ENCODE data around the gene TNRC6C.

The TNRC6C gene

GRCh38 chr17:78128551-78129350, 170.2 kb downstream of the TNRC6C start, which contains the start of gene TMC6:
Gene TMC6 (minus strand): TSS chr17:78128755. CDS start chr17:78126832, 1,923 bp downstream.
- peak within 1 kb of the TSS; percentile 75 for H3K4me3 ChIP-seq (ENCODE audit: low read depth, low read length)
- TF ChIP-seq, protein P1, sequence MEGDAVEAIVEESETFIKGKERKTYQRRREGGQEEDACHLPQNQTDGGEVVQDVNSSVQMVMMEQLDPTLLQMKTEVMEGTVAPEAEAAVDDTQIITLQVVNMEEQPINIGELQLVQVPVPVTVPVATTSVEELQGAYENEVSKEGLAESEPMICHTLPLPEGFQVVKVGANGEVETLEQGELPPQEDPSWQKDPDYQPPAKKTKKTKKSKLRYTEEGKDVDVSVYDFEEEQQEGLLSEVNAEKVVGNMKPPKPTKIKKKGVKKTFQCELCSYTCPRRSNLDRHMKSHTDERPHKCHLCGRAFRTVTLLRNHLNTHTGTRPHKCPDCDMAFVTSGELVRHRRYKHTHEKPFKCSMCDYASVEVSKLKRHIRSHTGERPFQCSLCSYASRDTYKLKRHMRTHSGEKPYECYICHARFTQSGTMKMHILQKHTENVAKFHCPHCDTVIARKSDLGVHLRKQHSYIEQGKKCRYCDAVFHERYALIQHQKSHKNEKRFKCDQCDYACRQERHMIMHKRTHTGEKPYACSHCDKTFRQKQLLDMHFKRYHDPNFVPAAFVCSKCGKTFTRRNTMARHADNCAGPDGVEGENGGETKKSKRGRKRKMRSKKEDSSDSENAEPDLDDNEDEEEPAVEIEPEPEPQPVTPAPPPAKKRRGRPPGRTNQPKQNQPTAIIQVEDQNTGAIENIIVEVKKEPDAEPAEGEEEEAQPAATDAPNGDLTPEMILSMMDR (IDR thresholded peaks at IDR 0.05; ENCODE audit: borderline replicate concordance, insufficient read depth, low read depth, low read length), result no peak

DNA sequence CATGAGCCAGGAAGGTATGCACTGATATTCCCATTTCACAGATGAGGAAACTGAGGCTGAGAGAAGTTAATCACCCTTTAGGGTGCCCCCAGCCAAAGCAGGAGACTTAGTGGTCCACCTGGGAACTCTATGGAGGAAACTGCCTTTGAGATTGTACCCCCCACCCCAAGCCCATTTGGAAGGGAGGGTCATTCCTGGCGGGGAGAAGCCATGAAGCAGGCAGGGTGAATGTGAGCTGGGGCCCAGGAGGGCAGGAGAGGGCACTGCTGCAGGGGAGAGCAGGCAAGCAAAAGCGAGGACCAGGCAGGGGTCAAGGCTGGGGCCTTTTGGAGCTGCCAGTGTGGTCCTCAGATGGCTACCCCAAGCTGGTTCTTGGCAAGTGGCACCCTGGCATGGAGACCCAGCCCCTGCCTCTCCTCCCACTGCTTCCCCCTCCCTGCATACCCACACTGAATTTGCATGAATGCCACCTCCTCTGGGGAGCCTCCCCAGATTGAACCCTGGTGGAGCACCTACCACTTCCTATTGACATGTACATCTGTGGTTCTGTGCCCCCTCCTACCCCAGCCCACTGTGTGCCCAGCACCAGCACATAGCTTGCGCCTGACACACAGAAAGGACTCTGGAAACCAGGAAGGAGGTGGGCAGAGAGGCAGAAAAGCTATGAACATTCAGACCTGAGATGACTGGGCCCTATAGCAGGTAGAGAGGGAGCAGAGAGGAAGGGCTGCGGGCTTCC, 171.0 kb downstream of the TNRC6C start:
- peak overlapping the region; percentile 6 for H3K4me3 ChIP-seq (ENCODE audit: low read depth, low read length)
- TF ChIP-seq, protein P1 (IDR thresholded peaks at IDR 0.05; ENCODE audit: borderline replicate concordance, insufficient read depth, low read depth, low read length), result no peak

DNA sequence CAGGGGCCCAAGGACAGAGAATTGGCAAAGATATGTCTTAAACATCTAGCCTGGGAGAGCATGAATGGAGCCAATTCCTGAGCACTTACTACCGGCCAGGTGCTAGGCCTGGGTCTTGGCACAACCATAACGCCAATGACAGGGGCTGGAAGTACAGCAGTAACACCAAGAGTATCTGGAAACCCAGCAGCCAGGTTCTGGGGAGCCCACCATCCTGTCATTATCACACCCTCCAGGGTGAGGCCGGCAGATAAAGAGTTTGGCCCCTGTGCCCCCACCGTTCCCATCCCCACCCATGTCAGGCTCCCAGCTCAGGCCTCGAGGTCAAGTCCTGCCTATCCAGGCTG, 171.6 kb downstream of the TNRC6C start:
- H3K4me3 ChIP-seq (ENCODE audit: low read depth, low read length), result peak overlapping the region; percentile 68
- TF ChIP-seq, protein P1 (IDR thresholded peaks at IDR 0.05; ENCODE audit: borderline replicate concordance, insufficient read depth, low read depth, low read length), result no peak

DNA sequence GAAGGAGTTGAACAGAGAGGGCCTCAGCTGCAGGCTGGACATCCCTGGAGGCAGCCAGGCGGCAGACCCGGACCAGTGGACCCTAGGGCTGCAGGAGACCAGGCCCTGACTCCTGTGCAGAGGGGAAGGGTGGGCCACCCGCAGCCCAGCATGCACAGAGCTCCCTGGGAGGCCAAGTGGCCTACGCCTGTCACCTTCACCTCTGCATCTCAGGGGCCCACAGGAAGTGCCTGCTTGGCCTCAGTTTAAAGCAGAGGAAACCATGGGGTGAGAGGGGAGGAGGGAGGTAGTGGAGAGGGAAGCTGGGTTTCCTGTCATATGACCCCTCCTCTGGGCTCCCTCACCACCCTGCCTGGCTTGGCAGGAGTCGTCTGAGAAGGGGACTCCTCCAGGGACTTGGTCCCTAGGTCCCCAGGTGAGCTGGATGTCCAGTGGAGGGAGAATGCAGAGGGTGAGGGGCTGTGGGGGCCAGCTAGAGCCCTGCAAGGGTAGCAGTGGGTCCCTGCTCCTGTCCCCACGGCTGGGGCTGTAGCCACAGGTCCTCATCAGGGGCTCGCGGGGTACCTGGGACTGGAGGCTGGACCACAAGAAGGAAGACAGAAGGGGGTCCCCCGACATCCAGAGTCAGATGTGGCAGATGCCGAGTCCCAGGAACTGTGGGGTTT, 172.1 kb downstream of the TNRC6C start, which contains the start of gene TMC8:
Gene TMC8 (plus strand): TSS at position 335 of the 665 bp plus-strand sequence. CDS start 818 bp downstream, outside the sequence.
- TF ChIP-seq, protein P1 (IDR thresholded peaks at IDR 0.05; ENCODE audit: borderline replicate concordance, insufficient read depth, low read depth, low read length), result no peak
- H3K4me3 ChIP-seq (ENCODE audit: low read depth, low read length), result peak within 1 kb of the TSS; percentile 68

DNA sequence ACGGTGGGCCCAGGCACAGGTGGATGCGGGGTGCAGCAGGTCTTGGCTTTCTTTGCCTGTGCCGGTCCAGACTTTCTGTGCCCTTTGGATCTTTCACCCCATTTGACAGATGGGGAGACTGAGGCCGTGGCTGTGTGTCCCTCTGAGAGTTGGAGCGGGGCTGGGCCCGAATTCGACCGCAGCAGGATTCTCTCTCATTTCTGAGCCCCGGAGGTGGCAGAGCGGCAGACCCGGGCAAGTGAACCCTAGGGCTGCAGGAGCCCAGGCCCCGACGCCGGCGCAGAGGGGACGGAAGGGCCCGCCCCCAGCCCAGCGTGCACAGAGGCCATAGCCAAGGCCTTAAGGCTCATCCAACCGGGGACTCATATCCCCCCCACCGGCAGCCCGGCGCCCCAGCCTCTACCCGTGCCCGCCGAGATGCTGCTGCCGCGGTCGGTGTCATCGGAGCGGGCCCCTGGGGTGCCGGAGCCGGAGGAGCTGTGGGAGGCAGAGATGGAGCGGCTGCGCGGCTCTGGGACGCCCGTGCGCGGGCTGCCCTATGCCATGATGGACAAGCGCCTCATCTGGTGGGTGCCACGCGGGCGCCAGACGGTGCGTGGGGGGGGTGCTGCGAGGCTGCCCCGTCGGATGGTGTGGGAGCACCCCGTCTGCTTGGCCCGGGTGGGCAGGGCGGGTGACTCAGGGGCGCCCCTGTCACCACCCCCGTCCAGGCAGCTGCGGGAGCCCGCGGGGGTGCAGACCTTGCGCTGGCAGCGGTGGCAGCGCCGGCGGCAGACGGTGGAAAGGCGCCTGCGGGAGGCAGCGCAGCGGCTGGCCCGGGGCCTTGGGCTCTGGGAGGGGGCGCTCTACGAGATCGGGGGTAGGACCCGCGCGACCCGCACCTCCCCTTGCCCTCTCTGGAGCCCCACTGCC, 172.9 kb downstream of the TNRC6C start:
- TF ChIP-seq, protein P1 (IDR thresholded peaks at IDR 0.05; ENCODE audit: borderline replicate concordance, insufficient read depth, low read depth, low read length), result no peak
- H3K4me3 ChIP-seq (ENCODE audit: low read depth, low read length), result peak overlapping the region; percentile 68

- TF ChIP-seq, protein P1 (IDR thresholded peaks at IDR 0.05; ENCODE audit: borderline replicate concordance, insufficient read depth, low read depth, low read length), result no peak
- H3K4me3 ChIP-seq (ENCODE audit: low read depth, low read length), result peak overlapping the region; percentile 68
These were observed 173.7 kb downstream of the TNRC6C start for GRCh38 chr17:78132084-78132676.

Data from GM12875 (cell line).